HG03280 (cell line): Measurements from ENCODE around the gene SMG6.
"Not testable (repeated sequence)": the region's sequence is repeated elsewhere in the genome, so short reads cannot be mapped to it uniquely, and the experiment has no call there.

ENCODE experiments used
- ATAC-seq: cut with Tn5 transposase; IDR thresholded peaks from one replicate; pipeline ENCODE4 v1.9.1; 2021; ENCODE audit warnings: mild to moderate bottlenecking, moderate library complexity; ENCODE audit not compliant: unreplicated experiment

SMG6 gene

GRCh38 chr17:2207815-2208515 is 95.6 kb downstream of the SMG6 start:
- ATAC-seq: no peak

DNA sequence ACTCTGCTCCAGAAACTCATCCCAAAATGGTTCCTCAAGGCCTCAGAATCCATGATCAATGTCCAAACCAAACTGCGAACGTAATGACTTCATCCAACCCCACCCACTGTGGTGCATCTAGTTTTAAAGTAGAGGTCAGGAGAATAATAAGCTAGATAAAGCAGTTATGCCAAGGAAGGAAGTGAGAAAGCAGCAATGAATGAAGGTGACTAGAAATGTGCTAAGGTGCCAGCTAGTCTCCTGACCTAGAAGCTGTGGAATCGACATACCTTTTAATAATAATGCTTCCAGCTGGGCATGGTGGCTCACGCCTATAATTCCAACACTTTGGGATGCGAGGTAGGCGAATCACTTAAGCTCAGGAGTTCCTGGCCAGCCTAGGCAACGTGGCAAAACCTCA is 99.2 kb downstream of the SMG6 start:
- ATAC-seq: no peak

DNA sequence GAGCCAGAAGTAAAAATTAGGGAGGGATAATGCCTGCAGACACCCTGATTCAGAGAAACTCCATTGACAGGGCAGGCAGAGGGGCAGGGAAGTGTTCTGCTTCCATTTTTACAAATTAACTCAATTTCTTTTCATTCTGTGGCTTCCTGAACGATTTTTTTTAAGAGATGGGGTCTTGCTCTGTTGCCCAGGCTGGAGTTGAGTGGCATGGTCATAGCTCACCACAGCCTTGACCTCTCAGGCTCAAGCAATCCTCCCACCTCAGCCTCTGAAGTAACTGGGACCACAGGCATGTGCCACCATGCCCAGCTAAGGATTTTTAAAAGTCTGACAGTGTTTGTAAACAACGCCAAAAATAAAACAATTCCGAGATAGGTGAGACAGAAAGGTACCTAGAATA is 99.8 kb downstream of the SMG6 start:
- ATAC-seq: no peak

DNA sequence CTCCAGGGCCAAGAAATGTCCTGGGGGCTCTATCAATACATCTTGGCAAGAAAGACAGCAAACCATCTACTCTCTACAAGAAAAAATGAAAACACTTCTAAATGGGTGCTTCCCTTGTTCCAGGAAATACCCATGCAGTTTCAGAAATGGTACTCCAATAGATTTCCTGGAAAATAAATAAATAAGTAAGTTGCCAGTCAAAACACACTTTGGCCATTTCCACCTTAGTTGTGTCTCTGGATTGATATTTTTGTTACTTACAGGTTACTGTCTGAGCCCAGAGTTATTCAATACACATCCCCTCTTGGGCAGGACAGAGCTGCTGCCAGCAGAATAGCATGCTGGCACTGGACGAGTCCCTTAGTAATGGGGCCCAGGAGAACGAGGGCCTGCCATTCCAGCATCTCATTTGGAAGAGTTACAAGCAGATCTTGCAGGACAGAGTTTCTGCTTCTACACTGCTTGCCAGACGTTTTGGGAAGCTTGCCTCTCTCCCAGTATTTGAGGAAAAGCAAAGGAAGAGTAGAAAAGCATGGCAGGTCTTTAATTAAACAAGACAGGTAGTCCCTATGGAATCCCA is 100.5 kb downstream of the SMG6 start:
- no peak for ATAC-seq

DNA sequence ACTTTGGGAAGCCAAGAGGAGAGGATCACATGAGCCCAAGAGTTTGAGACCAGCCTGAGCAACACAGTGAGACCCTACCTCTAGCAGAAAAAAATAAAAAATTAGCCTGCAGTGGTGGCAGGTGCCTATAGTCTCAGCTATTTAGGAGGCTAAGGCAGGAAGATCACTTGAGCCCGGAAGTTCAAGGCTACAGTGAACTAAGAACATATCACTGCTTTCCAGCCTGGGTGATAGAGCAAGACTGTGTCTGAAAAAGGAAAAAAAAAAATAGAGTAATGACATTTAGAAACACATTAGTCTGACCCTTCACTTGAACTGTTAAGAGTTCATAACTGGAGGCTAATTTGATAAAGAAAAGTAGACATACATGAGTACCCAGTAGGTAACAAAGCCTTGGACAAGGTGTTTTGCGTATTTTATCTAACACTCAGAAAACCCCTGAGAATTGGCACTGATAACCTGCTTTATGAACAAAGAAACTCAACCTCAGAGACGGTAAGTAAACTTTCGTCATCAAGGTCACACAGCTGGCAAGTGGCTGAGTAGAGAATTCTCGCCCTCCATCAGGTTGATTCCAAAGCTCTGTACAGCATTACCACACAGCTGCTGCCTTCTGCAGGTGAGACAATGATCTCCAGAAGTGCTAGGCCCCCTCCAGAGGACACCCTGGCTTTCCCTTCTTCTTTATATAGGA is 101.1 kb downstream of the SMG6 start:
- ATAC-seq: no peak

DNA sequence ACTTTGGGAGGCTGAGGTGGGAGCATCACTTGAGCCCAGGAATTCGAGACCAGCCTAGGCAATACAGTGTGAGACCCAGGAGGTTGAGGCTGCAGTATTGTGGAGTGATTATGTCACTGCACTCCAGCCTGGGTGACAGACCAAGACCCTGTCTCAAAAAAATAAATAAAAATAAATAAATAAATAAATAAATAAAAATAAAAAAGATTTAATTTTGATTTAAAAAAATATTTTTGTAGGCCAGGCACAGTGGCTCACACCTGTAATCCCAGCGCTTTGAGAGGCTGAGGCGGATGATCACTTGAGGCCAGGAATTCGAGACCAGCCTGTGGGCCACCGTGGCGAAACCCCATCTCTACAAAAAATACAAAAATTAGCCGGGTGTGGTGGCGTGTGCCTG is 104.2 kb downstream of the SMG6 start:
- ATAC-seq: not testable (repeated sequence)

- no peak for ATAC-seq
Observed at GRCh38 chr17:2198927-2199326, 104.7 kb downstream of the SMG6 start.

DNA sequence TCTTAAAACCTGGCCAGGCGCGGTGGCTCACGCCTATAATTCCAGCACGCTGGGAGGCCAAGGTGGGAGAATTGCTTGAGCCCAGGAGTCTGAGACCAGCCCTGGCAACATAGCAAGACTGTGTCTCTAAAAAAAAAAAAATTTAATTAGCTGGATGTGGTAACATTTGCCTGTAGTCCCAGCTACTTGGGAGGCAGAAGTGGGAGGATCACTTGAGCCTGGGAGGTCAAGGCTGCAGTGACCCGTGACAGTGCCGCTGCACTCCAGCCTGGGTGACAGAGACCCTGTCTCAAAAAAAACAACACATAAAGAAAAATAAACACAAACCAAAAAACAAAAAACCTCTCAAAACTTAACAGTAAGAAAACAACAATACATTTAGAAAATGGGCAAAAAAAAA is 106.3 kb downstream of the SMG6 start:
- ATAC-seq: no peak

GRCh38 chr17:2195729-2196128 is 107.9 kb downstream of the SMG6 start:
- ATAC-seq: no peak

- no peak for ATAC-seq
Observed at GRCh38 chr17:2194889-2195335, 108.7 kb downstream of the SMG6 start.

- no peak for ATAC-seq
Observed at GRCh38 chr17:2192367-2193057, 111.1 kb downstream of the SMG6 start.

GRCh38 chr17:2191785-2192184 is 111.8 kb downstream of the SMG6 start:
- no peak for ATAC-seq

DNA sequence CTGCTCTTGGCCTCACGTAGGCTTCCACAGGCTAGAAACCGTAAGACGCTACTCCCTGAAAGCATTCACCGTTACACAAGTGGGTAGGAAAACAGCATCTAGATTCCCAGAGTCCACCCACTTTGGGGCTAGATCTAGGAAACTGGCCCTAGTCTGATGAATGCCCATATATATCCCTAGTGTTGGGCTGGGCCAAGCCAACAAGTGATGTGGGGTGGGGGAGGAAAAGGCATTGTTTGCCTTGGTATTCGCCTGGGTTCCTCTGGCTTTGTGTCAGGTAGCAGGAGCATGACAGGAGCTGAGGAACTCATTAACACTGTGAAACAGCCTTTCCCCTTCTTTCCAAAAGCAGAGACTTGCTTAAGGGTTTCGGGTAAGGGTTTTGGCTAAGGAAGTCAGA is 112.4 kb downstream of the SMG6 start:
- no peak for ATAC-seq

- no peak for ATAC-seq
Observed at GRCh38 chr17:2190014-2190413, 113.6 kb downstream of the SMG6 start.

GRCh38 chr17:2188971-2189630 is 114.5 kb downstream of the SMG6 start:
- no peak for ATAC-seq

- no peak for ATAC-seq
Observed at GRCh38 chr17:2187758-2188157, 115.8 kb downstream of the SMG6 start.

DNA sequence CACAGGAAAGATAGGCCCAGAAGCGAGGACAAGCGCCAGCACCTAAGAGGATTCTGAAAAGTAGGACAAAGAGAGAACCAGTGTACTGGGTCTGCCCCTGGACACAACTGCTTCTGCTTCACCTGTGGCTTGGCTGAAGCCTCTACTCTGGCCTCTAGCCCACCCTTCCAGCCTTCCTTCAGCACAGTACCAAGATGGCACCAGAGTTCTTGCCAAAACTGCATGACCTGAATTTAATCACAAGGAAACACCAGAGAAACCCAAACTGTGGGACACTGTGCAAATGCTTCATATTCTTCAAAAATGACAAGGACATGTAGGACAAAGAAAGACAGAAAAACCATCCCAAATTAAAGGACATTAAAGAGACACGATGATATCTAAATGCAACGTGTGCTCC is 116.6 kb downstream of the SMG6 start:
- ATAC-seq: no peak

DNA sequence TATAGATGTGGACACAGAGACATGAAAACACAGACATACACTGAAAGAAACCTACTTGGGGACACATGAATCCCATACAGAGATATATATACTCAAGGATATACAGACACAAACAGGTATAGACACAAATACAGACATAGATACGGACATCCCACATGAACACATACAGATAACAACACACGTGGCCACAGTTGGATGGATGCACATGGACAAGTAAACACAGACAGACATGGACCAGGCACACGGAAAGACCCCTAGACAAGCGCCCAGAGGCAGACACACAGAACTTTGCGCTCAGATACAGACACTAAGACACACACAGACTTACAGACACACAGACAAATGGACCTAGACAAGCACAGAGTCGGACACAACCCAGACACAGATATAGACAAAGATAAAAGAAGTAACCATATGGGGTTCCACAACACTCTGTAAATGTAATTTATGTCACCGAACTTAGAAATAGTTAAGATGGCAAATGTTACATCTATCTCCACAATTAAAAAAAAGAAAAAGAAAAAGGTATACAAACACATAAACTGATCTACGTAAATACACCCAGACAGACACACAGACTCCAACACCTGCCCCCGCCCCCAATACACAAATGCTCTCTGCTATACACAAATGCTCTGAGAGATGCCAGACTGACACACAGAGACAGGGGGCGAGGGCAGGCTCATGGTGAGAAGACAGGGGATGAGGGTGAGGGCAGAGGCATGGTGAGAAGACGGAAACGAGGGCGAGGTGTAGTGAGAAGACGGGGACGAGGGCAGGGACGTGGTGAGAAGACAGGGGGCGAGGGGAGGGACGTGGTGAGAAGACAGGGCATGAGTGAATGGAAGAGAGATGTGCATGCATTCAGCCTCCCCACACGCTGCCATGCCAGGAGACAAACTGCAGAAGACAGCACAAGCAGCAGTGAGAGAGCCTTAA is 118.3 kb downstream of the SMG6 start:
- no peak for ATAC-seq

- ATAC-seq: no peak
Observed at GRCh38 chr17:2183346-2183745, 120.2 kb downstream of the SMG6 start.

DNA sequence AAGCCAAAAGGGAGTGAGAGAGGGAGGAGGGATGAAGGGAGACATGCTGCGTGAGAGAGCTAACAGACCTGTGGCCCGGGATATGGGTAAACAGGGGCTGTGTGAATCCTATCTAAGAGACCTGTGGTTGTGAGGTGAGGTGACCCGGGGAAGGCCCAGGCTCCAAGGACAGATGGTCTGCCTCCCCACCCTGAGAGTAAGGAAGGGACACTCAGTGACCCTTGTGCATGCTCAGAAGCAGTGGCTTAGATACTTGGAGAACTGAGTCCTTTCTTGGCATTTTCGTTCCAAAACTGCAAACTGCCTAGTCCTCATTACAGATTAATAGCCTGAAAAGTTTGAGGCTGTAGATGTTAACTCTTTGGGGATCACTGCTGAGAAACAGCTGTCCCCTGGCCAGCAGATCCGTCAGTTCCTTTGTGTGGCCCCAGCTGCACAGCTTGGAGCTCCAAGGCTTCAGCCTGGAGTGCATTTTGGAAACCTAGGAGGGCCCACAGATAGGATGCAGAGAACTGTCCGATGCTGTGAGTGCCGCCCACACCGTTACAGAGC is 121.6 kb downstream of the SMG6 start:
- ATAC-seq: no peak
